Measurements from ENCODE around the gene UBL3. TPM values are rescaled to one million over a fixed set of nuclear protein-coding genes. Genes with fewer than 3 reads are reported as not detected.

UBL3 gene
- total RNA-seq, 4 donors from 2014 or later, result 27.8 to 32.4 (median 29.4) TPM

- in situ Hi-C loops (cut with MboI; ENCODE audit: low sequenced_read_pairs in 4 of 4), result no loop called here
- no peaks in the 10 kb centered on the region for H3K27me3 ChIP-seq
- DNase-seq (no peak), ATAC-seq (no peak)
- H3K27ac ChIP-seq, result no peak overlapping the region
- intact Hi-C loops (cut with DNase I; ENCODE audit: low total_unique reads), result no loop called here
- no peaks in the 10 kb centered on the region for H3K4me1 ChIP-seq
- no peak overlapping the region for H3K4me3 ChIP-seq
- H3K9me3 ChIP-seq, result no peaks in the 10 kb centered on the region
- no peaks in the 10 kb centered on the region for H3K36me3 ChIP-seq
- no peak for TF ChIP-seq CTCF (IDR thresholded peaks at IDR 0.05 in 4 of 5, conservative IDR thresholded peaks at IDR 0.05 in 1 of 5)
Observed at GRCh38 chr13:29748097-29748496, 102.3 kb downstream of the UBL3 start.

GRCh38 chr13:29746148-29746677, 104.2 kb downstream of the UBL3 start:
- ATAC-seq (no peak), DNase-seq (no peak)
- H3K4me3 ChIP-seq, result no peak overlapping the region
- H3K27me3 ChIP-seq, result no peaks in the 10 kb centered on the region
- intact Hi-C loops (cut with DNase I; ENCODE audit: low total_unique reads), result no loop called here
- no peaks in the 10 kb centered on the region for H3K4me1 ChIP-seq
- no peak overlapping the region for H3K27ac ChIP-seq
- no peak for TF ChIP-seq POLR2A (IDR thresholded peaks at IDR 0.05)
- TF ChIP-seq CTCF (IDR thresholded peaks at IDR 0.05 in 4 of 5, conservative IDR thresholded peaks at IDR 0.05 in 1 of 5), result no peak
- no peaks in the 10 kb centered on the region for H3K36me3 ChIP-seq
- no peaks in the 10 kb centered on the region for H3K9me3 ChIP-seq
- in situ Hi-C loops (cut with MboI; ENCODE audit: low sequenced_read_pairs in 4 of 4), result no loop called here

- no peak for DNase-seq
- ATAC-seq, result no peak
- no peak overlapping the region for H3K27ac ChIP-seq
- no peak overlapping the region for H3K4me3 ChIP-seq
- intact Hi-C loops (cut with DNase I; ENCODE audit: low total_unique reads), result no loop called here
- H3K36me3 ChIP-seq, result no peaks in the 10 kb centered on the region
- H3K9me3 ChIP-seq, result no peaks in the 10 kb centered on the region
- TF ChIP-seq CTCF (IDR thresholded peaks at IDR 0.05 in 4 of 5, conservative IDR thresholded peaks at IDR 0.05 in 1 of 5) (no peak), POLR2A (IDR thresholded peaks at IDR 0.05) (no peak)
- in situ Hi-C loops (cut with MboI; ENCODE audit: low sequenced_read_pairs in 4 of 4), result no loop called here
- no peaks in the 10 kb centered on the region for H3K4me1 ChIP-seq
- no peaks in the 10 kb centered on the region for H3K27me3 ChIP-seq
Observed at GRCh38 chr13:29745704-29746103, 104.7 kb downstream of the UBL3 start.

- in situ Hi-C loops (cut with MboI; ENCODE audit: low sequenced_read_pairs in 4 of 4) (no loop called here), intact Hi-C loops (cut with DNase I; ENCODE audit: low total_unique reads) (no loop called here)
- H3K4me1 ChIP-seq, result no peaks in the 10 kb centered on the region
- DNase-seq, result peak; percentile 16 to 36
- no peaks in the 10 kb centered on the region for H3K36me3 ChIP-seq
- no peak overlapping the region for H3K4me3 ChIP-seq
- TF ChIP-seq CTCF (IDR thresholded peaks at IDR 0.05 in 4 of 5, conservative IDR thresholded peaks at IDR 0.05 in 1 of 5), result no peak
- no peak for TF ChIP-seq POLR2A (IDR thresholded peaks at IDR 0.05)
- H3K9me3 ChIP-seq, result no peaks in the 10 kb centered on the region
- peak; percentile 36 to 63 for ATAC-seq
- H3K27ac ChIP-seq, result no peak overlapping the region
- no peaks in the 10 kb centered on the region for H3K27me3 ChIP-seq
Observed at GRCh38 chr13:29743201-29743786, 107.1 kb downstream of the UBL3 start.

GRCh38 chr13:29740961-29741360, 109.5 kb downstream of the UBL3 start:
- Histone ChIP-seq H3K4me3 (no peak overlapping the region), H3K27me3 (no peaks in the 10 kb centered on the region), H3K4me1 (no peaks in the 10 kb centered on the region), H3K36me3 (no peaks in the 10 kb centered on the region), H3K27ac (no peak overlapping the region), H3K9me3 (no peaks in the 10 kb centered on the region)
- ATAC-seq, result no peak
- no peak for DNase-seq
- in situ Hi-C loops (cut with MboI; ENCODE audit: low sequenced_read_pairs in 4 of 4), result no loop called here
- TF ChIP-seq CTCF (IDR thresholded peaks at IDR 0.05 in 4 of 5, conservative IDR thresholded peaks at IDR 0.05 in 1 of 5) (no peak), POLR2A (IDR thresholded peaks at IDR 0.05) (no peak)
- intact Hi-C loops (cut with DNase I; ENCODE audit: low total_unique reads), result no loop called here
